ENCODE results near the gene SMARCAL1. TPM values are rescaled to one million over a fixed set of nuclear protein-coding genes. Genes with fewer than 3 reads are reported as not detected.

Gene SMARCAL1
- polyA plus RNA-seq, 1 of the 3 experiments (the other 2 are of a cell fraction), result 27.0 TPM

DNA sequence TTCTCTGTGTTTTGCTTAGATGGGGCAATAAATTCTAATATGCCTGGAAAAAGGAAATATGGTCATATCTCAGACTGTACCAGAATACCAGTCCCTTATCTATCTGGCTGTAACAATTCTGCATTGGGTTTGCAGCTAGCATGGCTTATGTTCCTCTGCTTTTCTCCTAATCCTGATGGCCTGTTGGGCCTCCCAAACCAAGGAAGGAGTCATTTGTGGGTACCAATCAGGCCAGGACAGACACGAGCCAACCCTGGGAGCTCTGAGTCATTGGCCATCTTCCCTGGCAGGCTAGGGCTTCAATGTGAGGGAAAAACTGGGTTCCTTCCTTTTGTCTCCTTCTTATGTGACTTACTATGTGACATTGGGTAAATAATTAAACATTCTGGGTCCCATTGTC is 12.0 kb downstream of the SMARCAL1 start:
- TF ChIP-seq SIN3A (IDR thresholded peaks at IDR 0.05; ENCODE audit: borderline replicate concordance, low read depth, low read length) (no peak), JUND (IDR thresholded peaks at IDR 0.05) (no peak), MXI1 (IDR thresholded peaks at IDR 0.05; ENCODE audit: low read depth, low read length) (no peak), POLR2AphosphoS5 (IDR thresholded peaks at IDR 0.05; ENCODE audit: low read depth, low read length) (no peak), FOXJ3 (CRISPR knock-in tag; IDR thresholded peaks at IDR 0.05) (no peak), FOSL2 (IDR thresholded peaks at IDR 0.05; ENCODE audit: borderline replicate concordance, low read depth) (no peak), FOXM1 (IDR thresholded peaks at IDR 0.05; ENCODE audit: low read depth) (no peak), GATA2 (CRISPR knock-in tag; IDR thresholded peaks at IDR 0.05) (no peak), SMC3 (IDR thresholded peaks at IDR 0.05; ENCODE audit: low read depth, low read length) (no peak), ELF1 (IDR thresholded peaks at IDR 0.05) (no peak), YY1 (IDR thresholded peaks at IDR 0.05; ENCODE audit: low read depth) (no peak), RFX5 (IDR thresholded peaks at IDR 0.05; ENCODE audit: low read length) (no peak), NRF1 (IDR thresholded peaks at IDR 0.05; ENCODE audit: low read depth, low read length) (no peak), RAD21 (IDR thresholded peaks at IDR 0.05; ENCODE audit: low read length) (no peak), TAF1 (IDR thresholded peaks at IDR 0.05; ENCODE audit: borderline replicate concordance, low read depth, low read length) (no peak), CTCF (IDR thresholded peaks at IDR 0.05) (no peak)
- TF ChIP-seq, protein P1, sequence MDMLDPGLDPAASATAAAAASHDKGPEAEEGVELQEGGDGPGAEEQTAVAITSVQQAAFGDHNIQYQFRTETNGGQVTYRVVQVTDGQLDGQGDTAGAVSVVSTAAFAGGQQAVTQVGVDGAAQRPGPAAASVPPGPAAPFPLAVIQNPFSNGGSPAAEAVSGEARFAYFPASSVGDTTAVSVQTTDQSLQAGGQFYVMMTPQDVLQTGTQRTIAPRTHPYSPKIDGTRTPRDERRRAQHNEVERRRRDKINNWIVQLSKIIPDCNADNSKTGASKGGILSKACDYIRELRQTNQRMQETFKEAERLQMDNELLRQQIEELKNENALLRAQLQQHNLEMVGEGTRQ (IDR thresholded peaks at IDR 0.05; ENCODE audit: borderline replicate concordance, low read depth, low read length), result no peak
- TF ChIP-seq, protein P2, sequence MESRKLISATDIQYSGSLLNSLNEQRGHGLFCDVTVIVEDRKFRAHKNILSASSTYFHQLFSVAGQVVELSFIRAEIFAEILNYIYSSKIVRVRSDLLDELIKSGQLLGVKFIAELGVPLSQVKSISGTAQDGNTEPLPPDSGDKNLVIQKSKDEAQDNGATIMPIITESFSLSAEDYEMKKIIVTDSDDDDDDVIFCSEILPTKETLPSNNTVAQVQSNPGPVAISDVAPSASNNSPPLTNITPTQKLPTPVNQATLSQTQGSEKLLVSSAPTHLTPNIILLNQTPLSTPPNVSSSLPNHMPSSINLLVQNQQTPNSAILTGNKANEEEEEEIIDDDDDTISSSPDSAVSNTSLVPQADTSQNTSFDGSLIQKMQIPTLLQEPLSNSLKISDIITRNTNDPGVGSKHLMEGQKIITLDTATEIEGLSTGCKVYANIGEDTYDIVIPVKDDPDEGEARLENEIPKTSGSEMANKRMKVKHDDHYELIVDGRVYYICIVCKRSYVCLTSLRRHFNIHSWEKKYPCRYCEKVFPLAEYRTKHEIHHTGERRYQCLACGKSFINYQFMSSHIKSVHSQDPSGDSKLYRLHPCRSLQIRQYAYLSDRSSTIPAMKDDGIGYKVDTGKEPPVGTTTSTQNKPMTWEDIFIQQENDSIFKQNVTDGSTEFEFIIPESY (IDR thresholded peaks at IDR 0.05; ENCODE audit: borderline replicate concordance, low read depth), result no peak
- Histone ChIP-seq H3K9me2 (no peaks in the 10 kb centered on the region), H3F3A (replicated peaks; ENCODE audit: insufficient read depth) (peaks cover 31% of the 10 kb centered on the region), H3K27me3 (ENCODE audit: insufficient read depth) (no peaks in the 10 kb centered on the region), H3K79me2 (ENCODE audit: insufficient read depth) (no peaks in the 10 kb centered on the region), H3K4me2 (no peak overlapping the region), H4K20me1 (ENCODE audit: insufficient read depth) (no peaks in the 10 kb centered on the region), H2AFZ (ENCODE audit: low read depth) (no peak overlapping the region), H3K4me3 (ENCODE audit: low read depth in 2 of 2, low read length in 1 of 2) (no peak overlapping the region), H3K27ac (ENCODE audit: low read depth in 2 of 2, low read length in 1 of 2) (no peak overlapping the region), H3K36me3 (replicated peaks in 1 of 2; ENCODE audit: control insufficient read depth in 1 of 2, insufficient read depth in 2 of 2, low read length in 1 of 2) (peaks cover 58 to 71% of the 10 kb centered on the region in 2 experiments), H3K9me3 (no peaks in the 10 kb centered on the region), H3K4me1 (ENCODE audit: control insufficient read depth in 1 of 2, insufficient read depth in 2 of 2, low read depth in 1 of 2, low read length in 1 of 2) (peaks cover 0 to 11% of the 10 kb centered on the region in 2 experiments; a peak in 2 of 4 replicates), H3K9ac (no peak overlapping the region)
- no peak for DNase-seq
- ChIA-PET CTCF (interaction anchor here (1.1 kb wide), 1 partner anchor 17 kb away, joined by 3 read pairs; no protein-coding TSS in a partner anchor), POLR2A (no interaction called here)
- WGBS (ENCODE audit: low lambda C conversion rate), result 73% methylated on average over 1 of the region's 1 CpG

All from SK-N-SH (cell line).